Smooth muscle cell (in vitro differentiated cells): Measurements from ENCODE around the gene TRIM43. TPM values are rescaled to one million over a fixed set of nuclear protein-coding genes. Genes with fewer than 3 reads are reported as not detected.
"Not testable (repeated sequence)": the region's sequence is repeated elsewhere in the genome, so short reads cannot be mapped to it uniquely, and the experiment has no call there.

Source experiments
- DNase-seq: peaks from one replicate; lab custom pipeline; 2025; ENCODE audit not compliant: unreplicated experiment; lab: John Stamatoyannopoulos, UW
- H2AFZ ChIP-seq: fragments of 200-600 bp; sonication (generic); 2 replicates; pipeline ENCODE4 v1.6.0; 2016; ENCODE audit warnings: antibody characterized with exemption, low read depth, mild to moderate bottlenecking
- H3F3A ChIP-seq: fragments of 200-600 bp; sonication (generic); 2 replicates; pipeline ENCODE4 v1.6.0; 2017; ENCODE audit warnings: antibody characterized with exemption, low read depth
- H3K27ac ChIP-seq: fragments of 200-600 bp; sonication (generic); 2 replicates; pipeline ENCODE4 v1.5.1; 2016; ENCODE audit warnings: low read depth, mild to moderate bottlenecking
- H3K27me3 ChIP-seq: fragments of 200-600 bp; sonication (generic); 2 replicates; pipeline ENCODE4 v1.6.1; 2016; ENCODE audit warnings: low read depth, mild to moderate bottlenecking
- H3K36me3 ChIP-seq: fragments of 200-600 bp; sonication (generic); 2 replicates; pipeline ENCODE4 v1.5.1; 2016; ENCODE audit warnings: low read depth
- H3K4me1 ChIP-seq: fragments of 200-600 bp; sonication (generic); 2 replicates; pipeline ENCODE4 v1.5.1; 2016; ENCODE audit warnings: low read depth
- H3K4me2 ChIP-seq: fragments of 200-600 bp; sonication (generic); 2 replicates; pipeline ENCODE4 v1.6.0; 2016; ENCODE audit warnings: mild to moderate bottlenecking
- H3K4me3 ChIP-seq: fragments of 200-600 bp; sonication (generic); 2 replicates; pipeline ENCODE4 v1.5.1; 2016; ENCODE audit warnings: mild to moderate bottlenecking
- H3K79me2 ChIP-seq: fragments of 200-600 bp; sonication (generic); 2 replicates; pipeline ENCODE4 v1.6.0; 2016; ENCODE audit warnings: low read depth, mild to moderate bottlenecking
- H3K9ac ChIP-seq: fragments of 200-600 bp; sonication (generic); 2 replicates; pipeline ENCODE4 v1.6.0; 2016; ENCODE audit warnings: low read depth
- H3K9me3 ChIP-seq: fragments of 200-600 bp; sonication (generic); replicated peaks from 2 replicates; pipeline ENCODE4 v1.5.1; 2016; ENCODE audit warnings: low read depth
- H4K20me1 ChIP-seq: fragments of 200-600 bp; sonication (generic); 2 replicates; pipeline ENCODE4 v1.6.0; 2016; ENCODE audit warnings: low read depth
- WGBS: methylation state at CpG from one replicate; pipeline ENCODE4 v1.1.7; 2016; ENCODE audit warnings: low lambda C conversion rate; 5-methylcytosine and 5-hydroxymethylcytosine counted together
- polyA plus RNA-seq: library from polyadenylated mRNA; unstranded; fragments of >200 nt; fragmentation: Nextera tagmentation; extraction: Ambion mirVana; gene quantifications from 2 replicates; pipeline ENCODE4 v1.2.1, GENCODE V29; 2016
- small RNA-seq: library from RNA; depleted of rRNA; stranded (forward); fragments of <200 nt; gene quantifications from one replicate; pipeline ENCODE3, GENCODE V24; 2014
- total RNA-seq: library from RNA; depleted of rRNA; stranded (reverse); fragments of >200 nt; gene quantifications from 2 replicates; pipeline ENCODE4 v1.2.3, GENCODE V29; 2014

TRIM43 gene
- total and polyA plus RNA-seq, 2 experiments from 2014 or later: not detected

DNA sequence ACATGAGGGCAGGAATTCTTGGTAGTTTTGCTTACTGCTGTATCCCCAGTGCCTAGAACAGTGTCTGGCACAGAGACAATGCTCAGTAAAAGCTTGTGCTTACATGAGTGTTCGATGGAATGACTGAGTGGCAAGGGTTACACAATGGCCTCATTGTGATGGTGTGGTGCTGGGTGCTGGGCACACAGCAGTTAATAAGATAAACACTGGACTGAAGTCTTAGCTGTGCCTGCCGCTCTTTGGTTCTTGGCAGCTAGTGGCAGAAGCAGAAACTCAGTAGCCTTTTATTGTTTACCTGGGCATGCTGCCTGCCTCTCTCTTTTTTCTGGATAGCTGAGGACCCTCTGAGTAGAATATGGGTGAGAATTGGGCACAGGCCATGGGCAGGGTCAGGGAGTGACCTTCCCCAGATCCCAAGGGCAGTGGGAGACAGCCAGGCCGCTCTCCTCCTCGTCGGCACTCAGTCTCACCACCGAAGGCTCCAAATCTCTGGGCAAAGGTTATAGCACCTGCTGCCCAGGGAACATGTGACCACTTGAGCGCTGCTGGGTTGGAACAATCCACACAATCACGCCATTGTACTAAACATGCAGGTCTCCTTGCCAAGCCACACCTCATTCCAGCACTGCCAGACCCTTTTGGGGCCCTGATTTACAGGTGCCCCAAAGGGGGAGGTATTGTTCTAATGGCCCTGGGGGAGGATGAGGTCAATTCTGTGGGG lies 54.6 kb downstream of the TRIM43 start:
- H3K4me2 ChIP-seq, H3K36me3 ChIP-seq, H4K20me1 ChIP-seq, H3F3A ChIP-seq, H3K4me1 ChIP-seq, H3K27me3 ChIP-seq, H3K4me3 ChIP-seq, DNase-seq, H3K79me2 ChIP-seq, H3K9ac ChIP-seq, H3K27ac ChIP-seq, H2AFZ ChIP-seq, H3K9me3 ChIP-seq: not testable (repeated sequence)
- WGBS: no CpG with 5 or more reads among the region's 8 CpGs

DNA sequence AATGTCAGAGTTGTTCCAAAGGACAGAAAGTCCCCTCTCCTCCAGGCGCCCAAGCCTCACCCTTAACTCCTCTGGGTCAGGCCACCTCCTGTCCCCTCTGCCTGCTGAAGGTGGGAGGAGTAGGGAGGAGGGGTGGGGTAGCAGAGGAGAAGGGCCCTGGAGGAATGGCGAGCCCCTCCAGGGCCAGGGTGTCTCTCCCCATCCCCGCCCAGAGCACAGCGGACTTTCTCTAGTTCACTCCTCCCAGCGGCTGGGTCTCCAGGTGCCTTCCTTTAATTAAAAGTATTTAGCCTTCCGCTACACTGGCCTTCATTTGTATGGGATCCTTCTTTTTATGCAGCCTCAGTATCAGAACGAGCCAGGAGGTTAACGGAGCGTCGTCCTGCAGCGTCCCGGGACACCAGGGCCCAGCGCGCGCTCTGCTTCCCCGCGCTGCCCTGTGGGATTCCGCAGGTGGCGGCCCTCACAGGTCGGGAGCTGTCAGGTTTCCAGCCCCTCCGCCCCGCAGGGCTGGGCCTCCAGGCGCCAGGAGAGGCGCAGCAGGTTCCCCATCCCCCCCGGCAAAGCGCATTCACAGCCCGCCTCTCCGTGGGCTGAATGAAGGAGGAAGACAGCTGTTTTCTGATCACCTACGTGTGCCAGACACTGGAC lies 57.2 kb downstream of the TRIM43 start:
- H3K4me1 ChIP-seq, H3K9me3 ChIP-seq, H3K36me3 ChIP-seq, H3K4me2 ChIP-seq, H3K79me2 ChIP-seq, H3K27me3 ChIP-seq, H3K9ac ChIP-seq, H3K27ac ChIP-seq, DNase-seq, H4K20me1 ChIP-seq, H3F3A ChIP-seq, H3K4me3 ChIP-seq, H2AFZ ChIP-seq: not testable (repeated sequence)
- WGBS: 80% methylated on average over 14 of the region's 29 CpGs

Small RNA genes within 50 kb of the gene (small RNA-seq; reads per million reads assigned to genes)
- gene AC009237.4 (not detected), gene AC009237.7 (not detected)

Other genes with a start within 250 kb of the TRIM43 start
- 28.0 and 32.2 TPM in 2 replicates for gene FAHD2A, start 189.3 kb upstream of the TRIM43 start, total RNA-seq
- gene FAHD2A, start 189.3 kb upstream of the TRIM43 start, polyA plus RNA-seq: 40.3 and 44.6 TPM in 2 replicates
- gene TRIM43B, start 107.2 kb upstream of the TRIM43 start, total RNA-seq: not detected in 2 replicates
- gene TRIM43B, start 107.2 kb upstream of the TRIM43 start, polyA plus RNA-seq: not detected in 2 replicates